ENCODE measurements around the gene SSBP4.

SSBP4 gene

DNA sequence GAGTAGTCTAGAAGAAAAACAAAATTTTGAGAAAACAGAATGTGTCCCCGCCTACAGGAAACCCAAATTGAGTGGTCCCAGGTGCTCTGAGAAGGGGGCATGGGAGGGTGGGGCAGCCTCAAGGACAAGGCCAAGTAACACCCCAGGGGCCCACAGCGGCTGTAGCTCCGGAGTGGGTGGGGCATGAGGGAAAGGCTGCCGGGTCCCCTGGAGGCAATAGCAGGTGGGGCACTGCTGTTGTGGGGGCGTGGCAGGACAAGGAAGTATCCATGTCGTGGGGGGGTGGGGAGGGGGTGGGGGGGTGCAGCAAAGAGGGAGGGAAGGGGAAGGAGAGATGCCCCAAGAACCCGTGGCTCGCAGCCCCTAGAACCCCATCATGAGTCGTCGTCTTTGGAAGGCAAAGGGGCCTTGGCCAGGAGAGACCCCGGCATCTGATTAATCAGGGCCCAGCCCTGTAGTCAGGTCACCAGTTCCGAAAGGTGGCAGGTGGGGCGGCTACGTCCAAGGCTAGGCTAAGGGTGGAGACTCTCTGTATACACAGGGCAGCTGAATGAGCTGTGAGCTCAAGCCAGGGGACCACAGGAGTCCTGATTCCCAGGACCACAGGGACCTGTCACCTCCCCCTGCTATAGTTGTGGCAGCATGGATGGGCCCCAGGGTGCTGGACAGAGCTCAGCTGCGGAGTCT lies 26.2 kb downstream of the SSBP4 start:
- DNase-seq (ENCODE audit: low read depth in 2 of 2) = no peak

DNA sequence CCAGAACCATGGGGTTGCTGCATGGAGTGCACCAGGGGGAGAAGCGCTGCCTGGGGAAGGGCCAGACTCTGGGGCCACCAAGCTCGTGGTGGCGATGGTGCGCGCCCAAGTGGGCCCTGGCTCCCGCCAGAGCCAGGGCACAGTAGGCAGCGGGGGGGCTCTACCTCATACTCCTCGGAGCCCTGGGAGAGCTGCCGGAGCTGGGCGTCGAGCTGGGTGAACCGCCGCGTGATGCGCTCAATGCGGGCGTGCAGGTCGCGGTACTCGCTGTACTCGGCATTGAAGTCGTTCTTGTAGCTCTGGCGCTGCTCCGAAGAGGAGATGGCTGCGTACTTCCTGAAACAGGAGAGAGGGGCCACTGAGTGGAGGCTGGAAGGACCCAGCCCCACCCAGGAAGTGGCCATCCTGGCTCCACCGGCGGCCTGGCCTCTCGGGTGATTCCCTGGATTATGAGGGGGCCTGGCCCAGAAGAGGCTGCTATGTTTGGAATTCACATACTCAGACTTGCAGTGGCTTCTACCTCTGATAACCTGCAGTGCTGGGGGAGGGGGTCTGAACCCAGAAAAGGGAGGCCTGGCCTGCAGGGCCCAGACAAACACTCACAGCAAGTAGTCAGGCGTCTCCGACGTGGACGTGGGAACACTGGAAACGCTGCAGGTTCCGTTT lies 27.1 kb downstream of the SSBP4 start:
- no peak for DNase-seq (ENCODE audit: low read depth in 2 of 2)

DNA sequence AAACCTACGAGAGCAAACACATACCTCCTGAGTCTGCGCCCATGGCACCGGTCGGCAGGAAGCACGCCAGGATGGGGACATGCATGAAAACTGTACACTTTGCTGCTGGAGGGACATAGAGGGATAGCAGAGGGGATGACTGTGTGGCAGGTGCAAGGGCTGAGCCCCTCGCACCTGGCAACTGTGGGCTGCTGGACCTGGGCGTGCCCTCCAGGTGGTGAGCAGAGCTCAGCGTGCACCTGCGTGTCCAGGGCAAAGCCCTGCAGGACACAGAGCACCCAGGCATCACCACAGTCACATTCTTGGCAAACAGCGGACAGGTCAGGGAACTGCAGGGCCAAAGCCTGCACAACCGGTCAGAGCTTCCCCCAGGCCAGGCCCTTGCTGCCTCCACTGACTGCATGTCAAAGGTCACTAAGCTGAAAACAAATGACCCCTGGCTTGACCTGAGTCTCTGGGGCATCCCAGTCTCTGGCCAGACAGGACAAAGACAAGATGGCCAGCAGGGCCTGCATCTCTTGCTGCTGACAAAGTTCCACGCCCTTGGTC lies 27.7 kb downstream of the SSBP4 start:
- DNase-seq (ENCODE audit: low read depth in 2 of 2) = no peak

DNA sequence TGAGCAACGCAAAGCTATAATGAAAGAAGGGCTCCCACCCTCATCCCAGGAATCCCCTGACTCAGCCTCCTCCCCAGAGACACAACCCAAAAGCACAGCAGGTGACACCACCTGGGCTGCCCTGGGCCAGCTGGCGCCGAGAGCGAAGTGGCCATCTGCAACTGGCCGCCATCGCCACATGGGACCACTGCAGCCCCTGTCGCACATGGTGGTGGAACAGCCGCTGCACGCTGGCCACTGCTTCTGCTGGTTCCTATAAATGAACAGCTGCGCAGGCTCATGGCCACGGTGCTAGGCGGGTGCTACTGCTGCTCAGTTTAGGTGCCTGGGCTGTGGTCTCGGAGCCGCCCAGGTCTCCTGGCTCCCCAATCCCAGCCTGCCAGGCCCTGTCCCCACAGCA lies 30.4 kb downstream of the SSBP4 start:
- no peak for DNase-seq (ENCODE audit: low read depth in 2 of 2)

DNA sequence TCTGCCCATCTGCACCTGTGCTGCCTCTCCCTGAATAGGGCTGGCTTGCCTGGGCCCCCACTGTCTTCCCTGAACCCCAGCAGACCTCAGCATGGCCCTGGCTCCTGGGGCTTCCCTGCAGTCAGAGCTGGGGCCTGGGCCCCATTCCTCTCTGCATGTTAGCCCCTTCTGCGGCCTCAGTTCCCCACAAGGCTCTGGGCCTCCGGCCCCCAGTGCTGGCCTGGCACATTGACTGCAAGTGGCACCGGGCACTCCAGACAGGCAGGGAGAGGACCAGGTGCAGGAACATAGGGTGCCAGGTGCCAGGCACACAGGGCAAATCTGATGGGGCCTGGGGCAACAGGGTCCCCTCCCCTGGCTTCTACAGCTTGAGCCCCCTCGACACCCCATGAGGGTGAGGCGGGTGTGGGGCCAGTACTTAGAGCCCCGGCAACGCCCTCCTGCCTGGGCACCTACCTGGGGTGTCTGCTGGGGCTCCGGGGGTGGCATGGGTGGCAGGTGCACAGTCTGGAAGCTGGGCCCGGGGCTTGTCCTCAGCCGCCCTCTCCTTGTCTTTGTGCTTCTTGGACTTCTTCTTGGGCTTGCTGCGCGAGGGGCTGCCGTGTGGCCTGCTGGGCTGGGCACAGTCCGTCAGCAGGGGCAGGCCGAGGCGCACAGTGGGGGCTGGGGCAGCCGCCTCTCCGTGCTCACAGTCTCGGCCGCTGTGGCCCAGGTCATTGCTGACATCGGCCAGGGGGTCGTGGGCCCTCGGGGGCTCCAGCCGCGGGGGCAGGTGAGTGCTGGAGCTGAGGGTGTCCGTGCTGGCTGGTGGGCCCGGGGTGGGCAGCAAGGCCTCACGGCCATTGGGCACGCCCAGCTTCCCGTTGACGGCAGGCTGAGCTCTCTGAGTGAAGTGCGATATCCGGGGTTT lies 31.1 kb downstream of the SSBP4 start:
- DNase-seq (ENCODE audit: low read depth in 2 of 2) = no peak

DNA sequence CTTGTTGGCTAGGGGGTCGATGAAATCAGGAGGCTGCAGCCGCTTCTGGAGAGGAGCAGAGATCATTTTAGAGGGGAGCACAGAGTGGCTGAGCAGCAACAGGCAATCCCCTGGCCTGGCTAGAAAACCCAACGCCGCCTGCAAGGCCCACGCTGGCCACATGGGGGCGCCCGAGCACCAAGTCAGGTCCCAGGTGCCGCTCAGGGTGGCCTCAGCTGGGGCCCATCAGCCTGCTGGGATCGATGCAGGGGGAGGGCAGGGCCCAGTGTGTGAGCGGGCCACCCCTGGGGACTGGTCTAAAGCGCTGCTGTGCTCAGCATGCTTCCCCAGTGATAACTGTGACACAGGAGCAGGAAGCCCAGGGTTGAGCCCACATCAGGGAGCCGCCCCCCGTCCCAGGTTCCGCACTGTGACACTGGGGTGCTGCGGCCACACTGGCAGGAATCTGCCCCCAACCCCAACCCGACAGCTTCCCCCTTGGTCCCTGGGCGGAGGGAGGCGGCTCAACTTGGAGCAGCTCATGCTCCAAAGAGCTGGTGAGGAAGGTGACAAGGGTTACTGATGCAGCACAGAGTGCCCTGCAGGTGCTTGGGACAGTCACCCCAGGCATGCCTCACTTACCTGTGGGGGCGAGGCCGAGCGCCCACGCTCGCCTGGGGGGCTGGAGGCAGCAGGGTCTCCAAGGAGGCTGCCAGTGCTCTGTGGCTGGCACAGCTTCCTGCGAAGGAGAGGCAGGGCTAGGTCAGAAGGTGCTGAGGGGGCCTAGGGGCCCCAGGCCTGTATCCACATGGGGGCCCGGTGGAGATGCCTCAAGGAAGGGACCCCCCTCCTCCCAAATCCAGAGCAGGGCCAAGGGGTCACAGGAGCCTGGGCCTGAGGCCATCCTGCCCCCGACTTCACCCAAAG lies 32.0 kb downstream of the SSBP4 start:
- peak; percentile 65 to 68 for DNase-seq (ENCODE audit: low read depth in 2 of 2)

DNA sequence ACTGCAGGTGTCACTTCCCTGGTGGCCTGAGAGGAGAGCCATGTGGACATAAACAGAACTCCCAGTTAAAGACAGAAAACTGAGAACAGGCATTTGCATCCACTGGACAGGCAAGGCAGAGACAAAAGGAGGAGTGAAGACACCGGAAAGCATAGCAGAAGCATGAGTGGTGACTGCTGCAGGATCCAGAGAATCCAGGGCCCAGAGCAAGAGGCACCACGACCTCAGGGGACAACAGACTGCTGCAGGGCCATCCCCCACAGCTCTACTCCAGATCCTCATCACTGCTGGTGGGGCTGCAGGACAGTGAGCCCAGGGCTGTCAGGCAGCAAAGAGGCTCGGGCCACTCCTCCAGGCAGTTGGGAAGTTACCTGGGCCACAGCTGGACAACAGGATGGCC lies 33.2 kb downstream of the SSBP4 start:
- DNase-seq (ENCODE audit: low read depth in 2 of 2) = no peak

DNA sequence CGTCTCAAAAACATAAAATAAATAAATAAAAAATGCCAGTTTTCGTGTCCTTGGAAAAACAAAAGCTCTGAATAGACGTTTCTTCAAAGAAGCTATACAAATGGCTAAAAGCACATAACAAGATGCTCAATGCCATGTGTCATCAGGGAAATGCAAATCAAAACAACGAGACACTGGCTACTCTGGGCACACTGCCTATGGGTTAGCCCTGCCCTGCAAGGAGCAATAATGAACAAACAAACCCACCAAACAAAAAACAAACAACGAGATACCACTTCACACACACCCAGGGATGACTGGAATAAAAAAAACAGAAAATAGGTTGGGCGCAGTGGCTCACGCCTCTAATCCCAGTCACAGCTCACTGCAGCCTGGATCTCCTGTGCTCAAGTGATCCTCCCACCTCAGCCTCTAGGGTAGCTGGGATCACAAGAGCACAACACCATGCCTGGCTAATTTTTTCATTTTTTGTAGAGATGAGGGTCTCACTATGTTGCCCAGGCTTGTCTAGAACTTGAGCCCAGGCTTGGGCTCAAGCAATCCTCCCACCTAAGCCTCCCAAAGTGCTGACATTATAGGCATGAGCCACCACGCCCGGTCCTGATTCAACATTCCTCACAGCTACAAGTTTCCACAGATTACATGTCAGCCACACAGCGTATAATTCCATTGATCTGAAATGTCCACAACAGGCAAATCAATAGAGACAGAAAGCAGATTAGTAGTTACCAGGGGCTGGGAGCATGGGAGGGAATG lies 34.2 kb downstream of the SSBP4 start:
- no peak for DNase-seq (ENCODE audit: low read depth in 2 of 2)

DNA sequence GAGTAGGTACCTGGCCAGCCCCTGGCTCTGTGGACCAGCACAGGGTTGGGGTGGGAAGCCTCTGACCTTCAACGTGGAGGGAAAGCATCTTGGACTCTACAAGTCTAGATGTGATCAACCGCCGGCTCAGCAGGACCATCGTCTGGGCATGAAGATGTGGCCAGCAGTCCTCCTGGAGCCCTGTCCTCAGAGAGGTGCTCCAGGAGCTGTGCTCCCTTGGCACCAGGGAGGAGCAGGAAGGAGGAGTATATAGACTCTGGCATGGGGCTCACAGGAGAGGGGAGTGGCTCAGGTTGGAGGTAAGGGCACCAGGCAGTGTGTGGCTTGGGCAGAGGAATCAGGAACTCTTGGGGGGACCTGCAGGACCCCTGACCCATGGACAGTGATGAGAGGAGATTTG lies 37.1 kb downstream of the SSBP4 start:
- DNase-seq (ENCODE audit: low read depth in 2 of 2) = no peak

DNA sequence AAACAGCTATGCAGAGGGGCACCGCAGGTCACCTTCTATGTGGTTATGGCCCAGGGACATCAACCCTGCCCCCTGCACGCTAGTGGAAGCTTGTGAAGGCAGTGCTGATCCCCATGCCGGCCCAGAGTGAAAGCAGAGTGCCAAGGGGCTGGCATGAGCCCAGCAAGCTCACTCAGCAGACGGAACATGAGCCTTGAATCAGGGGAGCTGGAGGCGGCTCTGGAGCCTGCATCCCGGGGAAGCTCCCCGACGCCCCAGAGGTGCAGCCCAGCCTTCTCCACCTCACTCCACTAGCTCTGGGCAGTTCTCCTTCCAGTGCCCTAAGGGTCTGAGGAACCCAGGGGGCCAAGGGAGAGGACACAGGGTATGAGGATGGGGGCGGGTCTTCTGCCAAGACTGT lies 37.8 kb downstream of the SSBP4 start:
- DNase-seq (ENCODE audit: low read depth in 2 of 2) = no peak

DNA sequence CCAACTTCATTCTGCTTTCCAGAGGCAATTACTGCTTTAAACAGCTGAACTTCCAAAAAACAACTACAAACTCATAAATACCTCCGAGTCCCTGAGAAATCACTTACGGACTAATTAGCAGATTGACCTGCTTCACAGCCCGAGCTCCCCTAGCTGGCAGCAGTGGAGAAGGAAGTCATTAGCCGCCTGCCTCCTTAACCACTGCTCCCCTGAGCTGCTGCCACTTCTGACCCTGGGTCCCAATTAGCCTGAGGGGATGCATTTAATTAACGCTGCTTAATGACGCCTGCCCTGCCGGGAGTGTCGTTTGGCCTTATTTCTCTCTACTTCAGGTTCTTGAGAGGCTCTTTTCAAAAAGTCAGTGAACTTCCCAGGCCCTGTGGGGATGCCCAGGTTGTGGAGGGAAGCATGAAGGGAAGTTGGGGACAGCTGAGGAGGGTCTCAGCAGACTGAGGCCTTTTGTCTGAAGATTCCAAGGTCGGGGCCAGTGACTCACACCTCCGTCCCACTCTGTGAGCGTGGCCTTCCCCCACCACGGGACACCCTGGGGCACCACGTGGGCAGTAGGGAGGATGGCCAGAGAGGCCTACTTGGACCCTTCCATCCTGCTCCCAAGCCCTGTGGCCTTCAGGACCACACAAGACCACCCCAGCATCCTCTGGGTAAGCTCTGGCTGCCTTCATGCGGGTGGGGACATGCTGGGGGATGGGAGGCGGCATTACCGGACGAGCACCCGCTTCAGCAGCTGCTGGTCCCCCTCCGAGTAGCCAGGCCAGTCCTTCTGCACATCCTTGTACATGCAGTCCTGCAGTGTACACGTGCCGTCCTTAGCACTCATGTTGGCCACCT lies 38.5 kb downstream of the SSBP4 start:
- DNase-seq (ENCODE audit: low read depth in 2 of 2) = no peak

DNA sequence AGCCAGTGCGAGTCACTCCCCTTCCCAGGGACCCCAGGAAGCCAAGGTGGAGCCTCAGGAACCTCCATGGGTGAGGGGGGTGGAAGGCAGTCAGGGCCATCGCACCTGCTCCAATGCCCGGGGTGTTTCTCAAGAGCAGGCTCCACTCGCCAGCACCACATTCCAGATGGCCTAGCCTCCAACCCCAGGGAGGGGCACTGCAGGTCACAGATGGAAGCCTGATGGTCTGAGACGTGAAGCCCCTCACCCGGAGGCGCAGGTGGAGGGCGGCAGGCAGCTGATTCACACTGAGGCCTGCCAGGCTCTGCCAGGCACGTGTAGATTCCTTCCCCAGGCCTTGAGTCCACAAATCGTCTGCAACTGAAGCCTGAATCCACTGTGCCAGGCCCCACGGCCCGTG lies 41.7 kb downstream of the SSBP4 start:
- no peak for DNase-seq (ENCODE audit: low read depth in 2 of 2)

DNA sequence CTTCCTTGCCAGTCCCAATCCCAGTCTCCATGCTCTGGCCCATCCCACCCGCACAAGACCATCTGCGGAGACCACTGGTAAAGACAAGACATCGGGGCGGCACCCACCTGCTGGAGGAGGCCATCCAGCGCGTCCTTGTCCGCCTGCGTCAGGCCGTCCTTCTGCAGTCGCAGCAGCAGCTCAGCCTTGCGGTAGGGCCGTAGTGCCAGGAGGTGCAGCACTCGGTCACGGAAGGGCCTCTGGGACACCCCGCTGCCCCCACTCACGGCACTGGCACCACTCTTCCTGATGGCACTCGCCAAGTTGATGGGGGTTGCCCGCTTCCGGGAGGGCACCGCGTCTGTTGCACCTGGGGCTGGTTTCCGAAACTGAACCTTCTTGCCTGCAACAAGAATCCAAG lies 42.3 kb downstream of the SSBP4 start:
- DNase-seq (ENCODE audit: low read depth in 2 of 2) = no peak

DNA sequence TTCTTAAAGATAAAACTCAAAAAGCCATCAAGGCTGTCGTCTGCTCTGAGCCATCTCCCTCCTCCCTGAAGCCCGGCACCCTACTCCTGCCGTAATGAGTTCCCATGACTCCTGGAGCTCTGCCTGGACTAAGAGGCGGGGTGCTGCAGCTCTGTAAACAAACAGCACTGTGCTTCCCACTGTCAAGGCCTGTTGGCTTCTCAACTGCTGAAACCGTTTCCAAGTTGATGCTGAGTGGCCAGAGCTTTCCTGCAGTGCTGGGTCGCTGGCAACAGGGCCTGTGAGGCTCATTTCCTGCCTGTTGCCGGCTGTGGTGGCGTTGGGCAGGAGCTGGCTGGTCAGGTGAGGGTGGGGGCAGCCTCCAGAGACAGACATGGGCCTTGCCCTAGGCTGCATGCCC lies 45.4 kb downstream of the SSBP4 start:
- no peak for DNase-seq (ENCODE audit: low read depth in 2 of 2)

DNA sequence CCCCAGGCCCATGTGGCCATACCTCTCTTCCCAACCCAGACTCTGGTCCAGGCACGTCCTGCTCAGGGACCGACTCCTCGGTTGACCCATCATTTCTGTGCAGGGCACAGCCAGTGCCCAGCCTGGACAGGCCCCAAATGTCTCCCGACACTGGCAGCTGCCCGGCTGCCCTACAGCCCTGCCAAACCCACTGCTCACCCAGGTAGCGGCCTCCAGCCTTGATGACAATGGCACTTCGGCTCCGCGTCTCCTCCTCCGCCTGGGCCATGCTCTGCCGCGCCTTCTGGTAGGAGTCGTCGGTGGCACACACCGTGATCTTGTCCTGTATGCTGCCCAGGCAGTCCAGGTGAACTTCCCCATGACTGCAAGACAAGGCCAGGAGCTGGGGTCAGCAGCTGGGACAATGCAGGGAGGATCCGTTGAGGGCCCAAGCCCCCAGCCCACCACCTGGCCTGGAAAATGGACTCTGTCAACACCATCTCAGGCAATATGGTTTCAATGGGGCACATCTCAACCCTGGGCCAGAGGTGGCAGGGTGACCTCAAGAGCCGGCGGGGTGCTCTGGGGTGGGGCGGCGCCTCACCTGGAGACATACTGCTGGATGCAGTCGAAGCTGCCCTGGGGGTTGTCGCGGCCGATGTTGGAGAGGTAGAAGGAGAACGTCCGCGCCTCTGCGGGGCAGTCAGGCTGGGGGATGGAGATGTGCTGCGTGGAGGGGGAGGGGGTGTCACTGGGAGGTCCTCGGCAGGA lies 46.2 kb downstream of the SSBP4 start:
- DNase-seq (ENCODE audit: low read depth in 2 of 2) = no peak

DNA sequence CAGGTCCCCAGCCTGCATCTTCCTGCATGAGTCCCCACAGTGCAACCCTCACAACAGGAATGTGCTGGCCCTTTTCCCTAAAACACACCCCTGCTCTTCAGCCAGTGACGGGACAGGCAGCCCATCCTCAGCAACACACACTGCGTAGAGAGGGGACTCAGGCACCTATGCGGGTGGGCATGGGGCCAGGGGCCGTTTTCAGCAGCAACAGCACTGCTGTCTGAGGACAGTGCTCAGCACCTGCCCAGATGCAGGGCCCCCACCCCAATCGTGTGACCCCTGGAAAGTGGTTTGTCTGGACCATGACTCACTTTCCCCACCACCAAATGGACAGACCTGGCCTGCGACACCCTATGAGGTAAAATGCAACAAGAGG lies 46.8 kb downstream of the SSBP4 start:
- no peak for DNase-seq (ENCODE audit: low read depth in 2 of 2)

DNA sequence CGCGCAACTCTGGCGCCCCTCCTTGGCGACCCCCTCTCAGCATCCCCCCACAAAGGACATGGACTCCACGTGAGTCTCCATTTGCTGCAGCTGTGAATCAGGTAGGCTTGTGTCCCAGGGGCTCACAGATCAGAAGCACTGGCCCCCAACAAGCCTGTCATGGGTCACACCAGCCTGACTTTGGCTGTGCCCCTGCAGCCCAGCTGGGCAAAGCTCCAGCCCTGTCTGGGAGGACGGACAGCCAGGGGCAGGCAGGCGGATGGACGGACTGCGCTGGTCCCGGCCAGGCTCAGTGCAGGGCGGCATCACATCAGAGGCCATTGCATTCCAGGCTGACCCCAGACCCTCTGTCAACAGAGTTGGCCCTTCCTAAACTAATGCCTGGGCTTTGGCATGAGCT lies 47.2 kb downstream of the SSBP4 start:
- DNase-seq (ENCODE audit: low read depth in 2 of 2) = no peak

DNA sequence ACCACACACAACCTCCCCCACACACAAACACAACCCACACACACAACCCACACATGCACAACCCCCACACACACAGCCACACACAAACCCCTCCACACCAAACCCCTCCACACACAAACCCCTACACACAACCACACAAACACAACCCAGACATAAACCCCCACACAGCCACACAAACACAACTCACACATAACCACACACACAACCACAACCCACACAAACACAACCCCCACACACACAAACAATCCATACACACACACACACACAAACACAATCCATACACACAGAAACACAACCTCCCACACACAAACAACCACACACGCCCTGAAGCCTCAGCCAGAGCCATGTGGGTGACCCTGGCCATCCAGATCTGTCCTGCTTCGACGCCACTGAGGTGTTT lies 48.8 kb downstream of the SSBP4 start:
- DNase-seq (ENCODE audit: low read depth in 2 of 2) = no peak

DNA sequence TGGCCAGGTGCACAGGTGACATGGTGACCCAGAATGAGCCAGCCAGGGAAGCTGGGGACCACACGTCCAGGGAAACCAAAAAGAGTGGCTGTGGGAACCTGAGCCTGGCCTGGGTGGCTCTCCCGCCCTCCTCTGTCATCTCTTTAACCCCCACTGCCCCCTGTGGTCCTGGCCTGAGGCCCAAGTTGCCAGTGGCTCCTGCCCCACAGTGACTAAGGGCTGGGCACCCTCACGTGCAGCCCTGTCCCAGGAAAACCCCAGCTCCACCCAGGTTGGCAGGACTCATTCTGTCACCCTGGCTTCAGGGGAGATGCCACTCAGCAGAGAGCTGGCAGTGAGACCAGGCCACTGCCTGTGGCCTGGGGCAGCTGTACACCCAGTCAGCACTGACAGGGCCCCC lies 49.3 kb downstream of the SSBP4 start:
- no peak for DNase-seq (ENCODE audit: low read depth in 2 of 2)
